ENCODE results near the gene HEATR5A.
A peak's percentile ranks its signal among the peaks of the same experiment; 100 is the strongest.

HEATR5A gene

DNA sequence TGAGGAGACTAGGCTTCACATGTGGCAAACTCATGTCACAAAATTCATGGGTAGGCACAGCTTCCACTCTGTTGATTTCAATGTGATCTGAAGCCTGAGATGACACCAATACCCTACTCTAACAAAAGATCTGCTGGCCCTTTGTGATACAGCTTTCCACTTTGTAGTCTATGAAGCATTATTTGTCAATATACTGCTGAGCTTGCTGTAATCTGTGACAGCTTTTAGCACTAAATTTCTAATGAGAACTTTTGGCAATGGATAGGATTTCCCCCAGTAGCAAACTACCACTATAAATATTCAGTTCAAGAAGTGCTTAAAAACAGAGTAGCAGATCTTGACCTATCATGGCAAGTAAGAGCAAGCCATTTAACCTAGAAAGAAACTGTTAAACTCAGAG lies 5.6 kb upstream of the HEATR5A start:
- DNase-seq = no peak

GRCh38 chr14:31421200-31421599 lies 850 bp upstream of the HEATR5A start:
- no peak for DNase-seq

GRCh38 chr14:31419967-31420318 lies 407 bp downstream of the HEATR5A start:
- peak; percentile 23 for DNase-seq

DNA sequence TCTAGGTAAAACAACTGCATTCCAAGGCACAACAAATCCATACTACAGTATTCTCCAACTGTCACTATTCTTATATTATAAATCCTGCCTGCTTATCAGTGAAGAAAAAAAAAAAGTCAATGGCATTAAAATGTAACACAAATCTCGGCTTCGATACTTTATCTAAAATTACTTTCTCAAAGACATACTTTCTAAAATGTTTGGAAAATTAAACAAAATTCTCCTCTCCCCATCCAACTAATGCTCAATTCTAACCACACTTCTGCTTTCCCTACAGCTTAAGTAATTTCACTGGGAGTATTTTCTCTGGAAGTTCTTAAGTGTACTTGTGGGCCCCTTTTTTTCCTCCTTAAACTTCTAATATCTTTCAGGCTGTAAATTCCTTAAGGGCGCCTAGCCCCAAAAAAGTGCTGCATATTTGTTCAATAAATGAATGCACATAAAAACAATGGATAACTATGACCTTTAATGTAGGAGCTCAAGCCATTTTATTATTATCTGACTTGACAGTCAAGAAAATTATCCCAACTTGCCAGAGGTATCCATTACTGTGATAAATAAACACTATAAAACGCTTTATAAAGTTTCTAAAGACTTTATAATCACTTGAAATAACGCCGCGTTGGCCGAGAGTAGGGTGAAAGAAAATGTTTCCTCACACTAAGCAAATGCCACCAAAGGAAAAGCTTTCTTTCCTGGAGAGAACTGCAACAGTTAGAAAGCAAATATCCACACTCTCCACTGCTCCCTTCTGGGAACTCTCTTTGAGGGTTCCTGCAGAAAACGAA lies 977 bp downstream of the HEATR5A start:
- no peak for DNase-seq

GRCh38 chr14:31418440-31418839 lies 1.9 kb downstream of the HEATR5A start:
- no peak for DNase-seq

- DNase-seq = no peak
Measured at GRCh38 chr14:31414190-31414833, 6.0 kb downstream of the HEATR5A start.

DNA sequence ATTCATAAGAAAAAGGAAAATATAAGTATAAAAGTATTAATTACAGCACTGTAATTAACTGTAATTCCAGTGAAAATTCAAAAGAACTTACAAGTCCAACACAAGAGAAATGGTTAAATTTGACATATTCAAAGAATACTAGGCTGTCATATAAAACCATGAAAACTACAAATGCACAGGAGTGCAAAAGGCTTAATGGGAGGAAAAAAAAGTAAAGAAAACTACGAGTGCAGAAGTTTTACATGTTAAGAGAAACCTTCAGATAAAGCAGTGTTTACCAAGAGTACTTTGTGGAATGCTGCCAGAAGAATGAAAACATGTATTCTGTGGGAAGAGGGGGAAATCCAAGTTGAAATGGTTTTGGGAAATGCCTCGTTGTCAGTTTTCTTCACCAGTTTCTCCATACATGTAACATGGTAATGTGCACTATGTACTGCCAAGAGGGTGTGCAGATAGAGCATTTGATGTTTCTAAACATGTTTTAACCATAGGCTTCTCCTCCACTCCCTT lies 9.1 kb downstream of the HEATR5A start:
- no peak for DNase-seq

DNA sequence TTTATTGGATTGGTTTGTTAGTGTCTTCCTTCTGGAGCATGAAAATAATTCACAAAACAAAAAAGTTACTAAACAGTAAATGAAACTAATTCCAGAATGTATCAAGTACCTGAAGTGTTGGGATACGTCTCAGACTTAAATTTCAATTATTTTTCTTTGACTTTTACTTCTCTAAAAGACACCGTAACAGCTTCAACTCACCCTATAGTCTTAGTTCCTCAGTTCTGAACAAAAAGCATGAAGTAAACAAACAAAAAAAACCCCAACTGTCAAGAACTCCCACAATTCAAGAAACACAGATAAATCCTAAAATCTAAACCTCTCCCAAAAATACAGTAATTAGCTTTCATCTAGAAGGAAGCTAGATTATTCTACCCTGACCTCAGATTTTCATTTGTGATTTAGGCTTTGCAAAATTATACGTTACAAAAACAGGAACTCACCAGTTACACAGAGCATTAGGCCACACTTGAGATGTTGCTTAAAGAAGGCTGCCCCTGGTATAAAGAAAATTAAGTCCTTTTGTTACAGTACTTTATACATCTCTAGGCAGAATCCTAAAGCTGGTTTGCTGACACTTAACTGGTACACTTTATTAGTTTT lies 10.2 kb downstream of the HEATR5A start:
- no peak for DNase-seq

DNA sequence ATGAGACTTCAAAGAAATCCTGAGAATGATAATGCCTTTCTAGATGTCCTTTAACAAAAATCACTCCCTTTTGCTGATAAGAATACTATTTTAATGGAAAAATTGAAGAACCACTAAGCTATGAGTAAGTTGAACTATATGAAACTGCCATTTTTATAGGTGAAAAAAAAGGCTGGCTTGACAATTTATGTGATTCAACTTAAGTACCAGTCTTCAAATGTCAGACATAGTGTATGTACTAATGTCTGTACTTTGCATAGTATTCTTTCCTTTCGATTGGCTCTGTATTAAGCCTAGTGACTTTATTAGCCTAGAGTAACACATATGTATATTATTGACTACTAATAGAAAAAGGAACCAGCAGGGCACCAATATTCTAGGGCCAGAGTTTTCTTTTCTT lies 11.9 kb downstream of the HEATR5A start:
- no peak for DNase-seq

DNA sequence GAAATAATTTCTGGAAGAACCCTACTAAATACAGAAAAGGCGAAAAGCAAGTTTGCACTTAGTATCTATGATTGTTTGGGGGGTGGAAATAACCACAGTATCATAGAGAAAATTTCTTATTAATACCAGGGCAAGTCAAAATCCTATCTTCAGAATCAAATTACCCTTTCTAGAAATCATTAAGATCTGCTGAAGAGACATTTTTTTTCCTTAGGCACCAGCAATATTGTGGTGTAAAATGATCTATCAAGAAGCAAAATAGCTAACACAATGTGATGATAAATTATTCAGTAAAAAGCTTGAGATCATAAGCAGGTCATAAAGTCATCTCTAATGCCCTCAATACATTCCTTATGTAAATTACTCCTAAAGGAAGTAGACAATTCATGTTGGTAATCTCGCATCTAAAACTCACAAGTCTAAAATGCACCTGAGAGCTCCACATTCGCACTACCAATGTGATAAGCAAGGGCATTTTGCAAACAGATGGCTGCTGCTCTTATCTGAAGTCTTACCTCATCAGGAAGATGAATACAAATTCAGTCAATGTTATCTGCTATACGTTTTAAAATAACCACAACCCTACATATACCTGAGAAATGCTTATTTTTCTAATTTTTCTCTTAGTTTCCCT lies 14.6 kb downstream of the HEATR5A start:
- no peak for DNase-seq

DNA sequence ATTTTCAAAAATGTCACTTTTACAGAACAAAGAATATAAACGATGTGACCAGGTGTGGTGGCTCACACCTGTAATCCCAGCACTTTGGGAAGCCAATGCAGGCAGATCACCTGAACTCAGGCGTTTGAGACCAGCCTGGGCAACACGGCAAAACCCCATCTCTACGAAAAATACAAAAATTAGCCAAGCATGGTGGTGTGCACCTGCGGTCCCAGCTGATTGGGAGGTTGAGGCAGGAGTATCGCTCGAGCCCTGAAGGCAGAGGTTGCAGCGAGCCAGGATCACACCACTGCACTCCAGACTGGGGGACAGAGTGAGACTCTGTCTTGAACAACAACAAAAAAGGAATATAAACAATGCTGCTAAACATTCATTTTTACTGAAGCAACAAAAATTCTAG lies 15.2 kb downstream of the HEATR5A start:
- DNase-seq = no peak

DNA sequence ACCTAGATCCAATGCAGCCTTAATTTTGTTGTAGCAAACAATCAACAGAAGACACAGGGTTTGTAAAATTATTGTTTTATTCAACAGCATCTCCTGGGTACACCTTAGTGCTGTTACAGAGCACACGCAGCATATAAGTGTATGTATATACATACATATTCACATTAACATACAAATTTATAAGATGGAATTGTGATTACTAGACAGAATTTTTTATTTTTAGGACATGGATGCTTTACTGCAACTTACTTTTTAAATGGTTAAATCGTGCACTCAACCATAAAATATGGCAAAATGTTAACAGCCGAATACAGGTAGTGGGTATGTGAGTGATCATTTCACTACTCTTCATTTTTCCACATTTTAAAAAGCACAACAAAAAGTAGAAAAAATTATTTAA lies 16.6 kb downstream of the HEATR5A start:
- DNase-seq = no peak

GRCh38 chr14:31402764-31403439 lies 17.4 kb downstream of the HEATR5A start:
- no peak for DNase-seq

DNA sequence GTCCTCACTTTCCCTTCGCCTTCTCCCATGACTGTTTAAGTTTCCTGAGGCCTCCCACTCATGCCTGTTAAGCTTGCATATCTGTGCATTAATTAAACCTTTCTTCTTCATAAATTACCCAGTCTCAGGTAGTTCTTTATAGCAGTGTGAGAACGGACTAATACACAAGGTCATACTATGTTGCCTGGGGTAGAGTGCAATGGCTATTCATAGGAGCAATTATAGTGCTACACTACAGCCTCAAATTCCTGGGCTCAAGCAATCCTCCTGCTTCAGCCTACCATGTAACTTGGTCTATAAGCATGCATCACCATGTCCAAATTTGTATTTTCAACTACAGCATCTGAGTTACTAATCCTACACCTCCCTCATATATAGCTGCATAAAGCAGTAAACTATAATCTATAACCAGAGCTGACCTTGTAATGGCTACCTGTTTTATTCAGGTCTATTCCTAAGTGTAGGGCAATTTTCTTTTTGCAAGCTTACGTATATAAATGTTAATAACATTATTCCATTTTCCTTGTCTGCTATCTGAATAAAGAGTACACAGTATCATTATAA lies 18.9 kb downstream of the HEATR5A start:
- DNase-seq = no peak

GRCh38 chr14:31400031-31400638 lies 20.2 kb downstream of the HEATR5A start:
- no peak for DNase-seq

GRCh38 chr14:31395572-31396205 lies 24.7 kb downstream of the HEATR5A start:
- DNase-seq = no peak

DNA sequence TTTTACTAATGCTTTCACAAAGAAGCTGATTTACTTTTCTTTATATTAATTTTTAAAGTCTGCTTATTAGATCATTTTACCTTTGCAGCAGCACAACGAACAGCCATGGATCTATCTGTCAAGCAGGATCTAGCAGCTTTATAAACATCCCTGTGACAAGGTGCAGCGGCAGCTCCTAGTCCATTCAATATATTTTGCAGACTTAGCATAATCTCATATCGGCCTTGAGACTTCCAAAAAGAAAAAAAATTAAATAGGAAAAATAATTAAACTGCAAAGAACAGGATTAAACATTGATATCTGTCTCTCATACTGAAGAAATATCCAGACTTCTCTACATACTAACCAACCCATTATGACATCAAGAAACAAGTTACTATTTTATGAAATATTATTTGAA lies 25.2 kb downstream of the HEATR5A start:
- DNase-seq = no peak

DNA sequence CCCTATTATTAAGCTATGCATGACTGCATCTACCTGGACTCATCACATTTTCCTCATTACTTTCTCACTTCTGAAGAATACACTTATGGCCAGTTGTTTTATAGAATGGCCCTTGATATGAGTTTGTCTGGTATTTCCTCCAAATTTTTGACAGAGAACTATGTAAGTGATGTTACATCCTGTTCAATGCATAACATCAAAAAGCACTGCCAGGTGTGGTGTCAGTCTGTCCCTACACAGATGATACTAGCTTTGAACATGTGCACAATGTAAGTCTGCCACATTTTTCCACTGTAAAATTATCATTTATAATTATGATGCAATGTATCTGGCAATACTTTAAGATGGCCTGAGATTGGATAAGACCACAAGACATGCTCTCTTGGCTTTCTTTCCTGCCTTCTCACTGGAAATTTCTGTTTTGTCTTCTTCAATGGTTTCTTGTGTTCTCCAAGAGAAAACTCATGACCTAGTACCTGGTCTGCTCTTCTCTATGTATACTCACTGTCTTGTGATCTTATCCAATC lies 28.3 kb downstream of the HEATR5A start:
- DNase-seq = no peak

- no peak for DNase-seq
Measured at GRCh38 chr14:31391473-31391872, 28.9 kb downstream of the HEATR5A start.

DNA sequence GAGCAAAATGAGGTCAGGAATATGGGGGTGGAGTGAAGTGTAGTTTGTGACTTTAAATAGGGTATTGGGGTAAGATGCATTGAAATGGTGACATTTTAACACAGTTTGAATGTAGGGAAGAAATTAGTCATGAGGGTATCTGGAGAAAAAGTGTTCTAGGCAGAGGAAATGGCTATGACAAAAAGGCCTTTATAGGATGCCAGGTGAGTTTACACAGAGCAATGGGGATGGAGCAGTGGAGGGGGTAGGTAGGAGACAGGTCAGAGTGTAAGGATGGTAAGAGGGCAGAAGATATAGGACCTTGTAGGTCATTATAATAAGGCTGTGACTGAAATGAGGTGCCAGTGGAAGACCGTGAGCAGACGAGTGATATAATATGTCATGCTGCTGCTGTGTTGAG lies 30.4 kb downstream of the HEATR5A start:
- no peak for DNase-seq

DNA sequence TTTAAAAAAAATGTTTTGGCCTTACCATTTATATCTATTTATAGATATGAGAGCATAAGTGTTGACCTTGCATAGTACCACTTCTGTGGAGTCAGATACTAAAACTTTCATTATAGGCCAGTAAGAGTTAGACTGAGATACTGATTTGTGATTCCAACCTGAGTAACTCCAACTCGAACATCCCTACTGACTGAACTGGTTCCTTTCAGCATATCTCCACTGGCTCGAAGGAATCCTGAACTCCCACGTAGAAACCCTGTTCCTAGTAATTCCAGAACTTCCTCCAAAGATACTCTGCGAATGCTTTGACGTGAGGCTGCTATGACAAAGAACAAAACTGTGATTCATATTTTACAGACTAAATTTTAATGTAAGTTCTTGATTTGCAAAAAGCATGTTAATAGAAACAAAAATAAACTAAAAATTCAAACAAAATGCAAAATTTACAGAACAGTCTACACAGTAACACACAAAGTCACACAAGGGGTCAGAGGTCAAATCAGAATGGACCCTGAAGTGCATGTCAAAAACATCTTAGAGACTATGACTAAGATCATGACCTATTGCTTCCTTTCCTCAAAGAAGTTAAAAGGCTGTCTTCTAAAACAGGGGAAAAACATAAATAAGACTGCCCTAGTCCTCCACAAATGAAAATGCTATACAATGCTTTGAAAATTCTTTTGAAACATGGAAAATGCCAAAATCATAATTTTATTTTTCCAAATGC lies 31.5 kb downstream of the HEATR5A start:
- DNase-seq = peak; percentile 8

All from stimulated activated CD4-positive, alpha-beta T cell treated with anti-CD3 and anti-CD28 coated beads, Interleukin-15, amount 100 ng/mL, for 24 hours (primary cell).